ENCODE measurements around the gene GRAMD1B. TPM values are rescaled to one million over a fixed set of nuclear protein-coding genes. Genes with fewer than 3 reads are reported as not detected.

Gene GRAMD1B
- polyA plus RNA-seq, 3 donors: 3.2 to 13.9 (median 3.3) TPM

- Mint-ChIP-seq H3K9me3 (peaks cover 0 to 3% (median 0%) of the 10 kb centered on the region in 7 donors), H3K4me1 (peaks cover 3% of the 10 kb centered on the region), H3K36me3 (peaks cover 56 to 62% of the 10 kb centered on the region in 2 donors), H3K4me3 (no peak overlapping the region), H3K27me3 (ENCODE audit: low read depth in 3 of 3) (peaks cover 0 to 1% (median 0%) of the 10 kb centered on the region in 3 donors), H3K27ac (no peak overlapping the region)
- no peaks in the 10 kb centered on the region for H4K20me1 ChIP-seq (ENCODE audit: insufficient read depth, low read length)
- H3K9me3 ChIP-seq (replicated peaks in 1 of 2; ENCODE audit: control insufficient read depth in 1 of 2, insufficient read depth in 1 of 2, low read length in 2 of 2): no peaks in the 10 kb centered on the region
- no peak overlapping the region for H3K9ac ChIP-seq (ENCODE audit: insufficient read depth, low read length, poor library complexity, severe bottlenecking)
- H3K4me2 ChIP-seq (replicated peaks; ENCODE audit: extremely low read depth, low read length, poor library complexity, severe bottlenecking): no peak overlapping the region
- no peaks in the 10 kb centered on the region for H3K27me3 ChIP-seq (ENCODE audit: control insufficient read depth in 2 of 2, insufficient read depth in 2 of 2, low read length in 2 of 2)
- peaks cover 27 to 62% of the 10 kb centered on the region in 2 donors for H3K36me3 ChIP-seq (replicated peaks in 1 of 2; ENCODE audit: control insufficient read depth in 1 of 2, insufficient read depth in 2 of 2, low read length in 2 of 2)
- H3K79me2 ChIP-seq (ENCODE audit: insufficient read depth, low read length): no peaks in the 10 kb centered on the region
- H3K4me3 ChIP-seq (replicated peaks in 1 of 3; ENCODE audit: low read depth in 2 of 3, low read length in 3 of 3): no peak overlapping the region
- 100% methylated on average over 1 of the region's 2 CpGs for WGBS (ENCODE audit: insufficient coverage)
- DNase-seq: no peak
- intact Hi-C loops (cut with micrococcal nuclease): no loop called here
- H3K4me1 ChIP-seq (ENCODE audit: control insufficient read depth in 1 of 2, insufficient read depth in 2 of 2, low read length in 2 of 2): no peaks in the 10 kb centered on the region
- TF ChIP-seq CTCF (IDR thresholded peaks at IDR 0.05): no peak
- no peak overlapping the region for H3K27ac ChIP-seq (ENCODE audit: low read depth in 1 of 2, low read length in 2 of 2)
- H2AFZ ChIP-seq (ENCODE audit: insufficient read depth, low read depth, low read length, poor library complexity, severe bottlenecking): no peak overlapping the region
Measured at GRCh38 chr11:123587044-123587443, 157.0 kb downstream of the GRAMD1B start.

GRCh38 chr11:123587559-123587958, 157.5 kb downstream of the GRAMD1B start:
- Histone ChIP-seq H3K27ac (ENCODE audit: low read depth in 1 of 2, low read length in 2 of 2) (no peak overlapping the region), H3K4me3 (replicated peaks in 1 of 3; ENCODE audit: low read depth in 2 of 3, low read length in 3 of 3) (no peak overlapping the region), H3K4me1 (ENCODE audit: control insufficient read depth in 1 of 2, insufficient read depth in 2 of 2, low read length in 2 of 2) (no peaks in the 10 kb centered on the region), H3K36me3 (replicated peaks in 1 of 2; ENCODE audit: control insufficient read depth in 1 of 2, insufficient read depth in 2 of 2, low read length in 2 of 2) (peaks cover 24 to 57% of the 10 kb centered on the region in 2 donors), H4K20me1 (ENCODE audit: insufficient read depth, low read length) (no peaks in the 10 kb centered on the region), H3K27me3 (ENCODE audit: control insufficient read depth in 2 of 2, insufficient read depth in 2 of 2, low read length in 2 of 2) (no peaks in the 10 kb centered on the region), H3K9me3 (replicated peaks in 1 of 2; ENCODE audit: control insufficient read depth in 1 of 2, insufficient read depth in 1 of 2, low read length in 2 of 2) (no peaks in the 10 kb centered on the region), H2AFZ (ENCODE audit: insufficient read depth, low read depth, low read length, poor library complexity, severe bottlenecking) (no peak overlapping the region), H3K79me2 (ENCODE audit: insufficient read depth, low read length) (no peaks in the 10 kb centered on the region), H3K9ac (ENCODE audit: insufficient read depth, low read length, poor library complexity, severe bottlenecking) (no peak overlapping the region), H3K4me2 (replicated peaks; ENCODE audit: extremely low read depth, low read length, poor library complexity, severe bottlenecking) (no peak overlapping the region)
- Mint-ChIP-seq H3K36me3 (peaks cover 55 to 57% of the 10 kb centered on the region in 2 donors), H3K9me3 (peaks cover 0 to 2% (median 0%) of the 10 kb centered on the region in 7 donors), H3K4me3 (no peak overlapping the region), H3K27ac (no peak overlapping the region), H3K27me3 (ENCODE audit: low read depth in 3 of 3) (peaks cover 0 to 1% (median 0%) of the 10 kb centered on the region in 3 donors), H3K4me1 (peaks cover 3% of the 10 kb centered on the region)
- TF ChIP-seq CTCF (IDR thresholded peaks at IDR 0.05): no peak
- 97% methylated on average over 4 of the region's 6 CpGs for WGBS (ENCODE audit: insufficient coverage)
- intact Hi-C loops (cut with micrococcal nuclease): no loop called here
- no peak for DNase-seq

All from CD14-positive monocyte (primary cell).